ENCODE data around the gene ZNF469. TPM values are rescaled to one million over a fixed set of nuclear protein-coding genes. Genes with fewer than 3 reads are reported as not detected.

ZNF469 gene
- total and polyA plus RNA-seq, 8 donors: 1.4 to 5.5 (median 2.6) TPM

DNA sequence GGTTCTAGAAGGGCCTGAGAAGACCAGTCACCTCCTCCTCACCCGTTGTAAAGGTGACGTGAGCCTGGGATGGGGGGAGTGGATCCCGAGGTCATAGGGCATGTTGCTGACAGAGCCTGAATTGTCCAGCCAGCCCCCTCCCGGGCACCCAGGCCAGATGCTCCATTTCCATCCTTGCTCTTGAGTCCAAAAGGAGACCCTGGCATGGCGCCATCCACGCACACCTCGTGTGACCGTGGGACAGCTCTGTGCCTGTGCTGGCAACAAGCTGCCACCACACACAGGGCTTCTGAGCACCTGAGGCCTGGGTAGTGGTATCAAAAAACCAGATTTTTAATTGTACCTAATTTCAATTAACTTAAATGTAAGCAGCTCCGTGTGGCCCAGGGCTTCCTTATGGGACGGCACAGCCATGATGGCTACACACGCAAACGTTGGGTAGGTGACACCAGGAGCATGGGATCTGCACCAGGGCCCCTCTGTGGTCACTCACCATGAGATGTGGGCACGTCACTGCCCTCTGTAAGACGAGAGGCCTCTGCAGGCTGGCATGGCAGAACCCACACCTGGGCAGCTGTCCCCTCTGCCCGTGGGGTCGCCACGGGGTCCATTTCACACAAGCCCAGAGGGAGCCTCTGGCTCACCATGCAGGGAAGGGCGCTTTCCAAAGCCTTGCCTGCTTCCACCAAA lies 37.6 kb upstream of the ZNF469 start:
- peak in 1 of 4 donors; percentile 62 for DNase-seq
- intact Hi-C loops (cut with DNase I): no loop called here
- H3K36me3 ChIP-seq: no peaks in the 10 kb centered on the region
- no peak overlapping the region for H3K27ac ChIP-seq
- ATAC-seq: no peak
- H3K9me3 ChIP-seq: peaks cover 0 to 10% of the 10 kb centered on the region in 2 donors
- no peak overlapping the region for H3K4me3 ChIP-seq
- TF ChIP-seq, protein P1, sequence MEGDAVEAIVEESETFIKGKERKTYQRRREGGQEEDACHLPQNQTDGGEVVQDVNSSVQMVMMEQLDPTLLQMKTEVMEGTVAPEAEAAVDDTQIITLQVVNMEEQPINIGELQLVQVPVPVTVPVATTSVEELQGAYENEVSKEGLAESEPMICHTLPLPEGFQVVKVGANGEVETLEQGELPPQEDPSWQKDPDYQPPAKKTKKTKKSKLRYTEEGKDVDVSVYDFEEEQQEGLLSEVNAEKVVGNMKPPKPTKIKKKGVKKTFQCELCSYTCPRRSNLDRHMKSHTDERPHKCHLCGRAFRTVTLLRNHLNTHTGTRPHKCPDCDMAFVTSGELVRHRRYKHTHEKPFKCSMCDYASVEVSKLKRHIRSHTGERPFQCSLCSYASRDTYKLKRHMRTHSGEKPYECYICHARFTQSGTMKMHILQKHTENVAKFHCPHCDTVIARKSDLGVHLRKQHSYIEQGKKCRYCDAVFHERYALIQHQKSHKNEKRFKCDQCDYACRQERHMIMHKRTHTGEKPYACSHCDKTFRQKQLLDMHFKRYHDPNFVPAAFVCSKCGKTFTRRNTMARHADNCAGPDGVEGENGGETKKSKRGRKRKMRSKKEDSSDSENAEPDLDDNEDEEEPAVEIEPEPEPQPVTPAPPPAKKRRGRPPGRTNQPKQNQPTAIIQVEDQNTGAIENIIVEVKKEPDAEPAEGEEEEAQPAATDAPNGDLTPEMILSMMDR (IDR thresholded peaks at IDR 0.05): no peak
- no peaks in the 10 kb centered on the region for H3K4me1 ChIP-seq
- H3K27me3 ChIP-seq: peaks cover 0 to 2% of the 10 kb centered on the region in 2 donors

DNA sequence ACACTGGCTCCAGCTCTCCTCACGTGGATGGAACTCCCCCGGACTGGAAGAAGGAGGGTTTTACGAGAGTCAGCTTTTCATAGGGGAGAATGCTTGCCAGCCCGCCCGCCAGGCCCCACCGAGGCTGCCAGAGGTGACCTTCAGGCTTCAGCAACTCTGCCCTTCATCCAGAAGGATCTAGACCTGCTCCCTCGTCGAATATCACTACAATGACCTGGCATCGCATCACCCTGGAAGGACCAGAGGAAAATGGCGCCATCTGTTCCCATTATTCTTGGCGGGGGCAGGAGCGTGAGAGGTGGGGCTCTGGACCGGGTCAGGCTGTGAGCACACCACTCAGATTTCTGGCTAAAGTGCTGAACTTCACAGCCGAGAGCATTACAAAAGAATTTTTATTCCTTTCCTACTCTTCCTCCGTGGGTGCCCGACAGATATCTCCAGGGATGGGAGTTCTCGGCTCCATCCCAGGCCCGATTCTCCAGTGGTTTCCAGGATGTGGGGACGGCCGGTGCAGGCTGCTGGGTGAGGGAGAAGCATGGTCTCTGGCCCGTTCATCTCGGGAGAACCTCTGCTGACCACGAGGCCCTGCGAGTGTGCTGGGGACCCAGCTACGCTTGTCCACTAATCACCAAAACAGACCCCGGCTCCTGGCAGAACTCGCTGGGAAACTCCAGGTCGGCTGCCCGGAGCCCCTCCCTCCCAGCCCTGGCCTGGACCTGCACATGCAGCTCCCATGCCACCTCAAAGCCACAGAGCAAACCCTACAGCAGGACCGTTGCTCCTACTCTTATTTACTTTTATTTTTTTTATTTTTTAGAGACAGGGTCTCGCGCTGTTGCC lies 36.8 kb upstream of the ZNF469 start:
- intact Hi-C loops (cut with DNase I): no loop called here
- H3K9me3 ChIP-seq: peaks cover 0 to 10% of the 10 kb centered on the region in 2 donors
- no peaks in the 10 kb centered on the region for H3K4me1 ChIP-seq
- ATAC-seq (no peak), DNase-seq (peak in 1 of 4 donors; percentile 71)
- no peak overlapping the region for H3K4me3 ChIP-seq
- TF ChIP-seq, protein P1 (IDR thresholded peaks at IDR 0.05): no peak
- no peak overlapping the region for H3K27ac ChIP-seq
- H3K27me3 ChIP-seq: no peaks in the 10 kb centered on the region
- H3K36me3 ChIP-seq: no peaks in the 10 kb centered on the region

DNA sequence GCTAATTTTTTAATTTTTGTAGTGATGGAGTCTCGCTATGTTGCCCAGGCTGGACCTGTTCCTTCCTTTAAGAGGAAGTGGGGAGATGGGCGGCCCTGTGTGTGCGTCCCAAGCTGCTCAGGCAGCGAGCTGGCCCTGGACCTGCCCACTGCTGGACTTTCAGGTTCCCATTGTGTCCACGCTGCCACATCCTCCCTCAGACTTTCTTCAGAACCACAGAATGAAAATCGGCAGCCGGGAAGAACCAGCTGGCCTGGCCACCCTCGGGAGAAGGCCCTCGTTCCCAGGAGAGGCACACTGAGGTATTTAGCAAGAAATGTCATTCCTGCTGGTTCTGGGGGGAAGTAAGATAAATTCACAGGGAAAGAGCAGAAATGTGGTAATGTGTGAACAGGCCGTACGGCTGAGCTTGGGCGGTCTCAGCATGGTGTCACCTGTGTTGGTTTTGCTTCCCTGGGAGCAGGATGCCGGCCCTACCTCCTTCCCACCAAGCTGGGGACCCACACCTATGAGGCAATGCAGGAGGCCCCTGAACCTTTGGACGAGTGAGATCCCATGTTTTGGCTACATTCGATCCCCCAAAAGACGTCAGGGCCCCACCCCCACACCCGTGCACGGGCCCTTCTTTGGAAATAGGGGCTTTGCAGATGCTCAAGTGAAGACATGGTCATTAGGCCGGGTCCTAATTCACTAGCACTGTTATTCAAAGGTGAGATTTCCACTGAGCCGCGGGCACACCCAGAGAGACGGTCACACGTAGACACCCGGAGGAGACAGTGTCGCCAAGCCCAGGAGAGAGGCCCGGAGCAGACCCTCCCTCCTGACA lies 35.9 kb upstream of the ZNF469 start:
- H3K27ac ChIP-seq: no peak overlapping the region
- H3K27me3 ChIP-seq: no peaks in the 10 kb centered on the region
- peaks cover 0 to 10% of the 10 kb centered on the region in 2 donors for H3K9me3 ChIP-seq
- H3K36me3 ChIP-seq: no peaks in the 10 kb centered on the region
- DNase-seq (peak in 1 of 4 donors; percentile 51), ATAC-seq (no peak)
- intact Hi-C loops (cut with DNase I): no loop called here
- no peak overlapping the region for H3K4me3 ChIP-seq
- TF ChIP-seq, protein P1 (IDR thresholded peaks at IDR 0.05): no peak
- H3K4me1 ChIP-seq: no peaks in the 10 kb centered on the region

DNA sequence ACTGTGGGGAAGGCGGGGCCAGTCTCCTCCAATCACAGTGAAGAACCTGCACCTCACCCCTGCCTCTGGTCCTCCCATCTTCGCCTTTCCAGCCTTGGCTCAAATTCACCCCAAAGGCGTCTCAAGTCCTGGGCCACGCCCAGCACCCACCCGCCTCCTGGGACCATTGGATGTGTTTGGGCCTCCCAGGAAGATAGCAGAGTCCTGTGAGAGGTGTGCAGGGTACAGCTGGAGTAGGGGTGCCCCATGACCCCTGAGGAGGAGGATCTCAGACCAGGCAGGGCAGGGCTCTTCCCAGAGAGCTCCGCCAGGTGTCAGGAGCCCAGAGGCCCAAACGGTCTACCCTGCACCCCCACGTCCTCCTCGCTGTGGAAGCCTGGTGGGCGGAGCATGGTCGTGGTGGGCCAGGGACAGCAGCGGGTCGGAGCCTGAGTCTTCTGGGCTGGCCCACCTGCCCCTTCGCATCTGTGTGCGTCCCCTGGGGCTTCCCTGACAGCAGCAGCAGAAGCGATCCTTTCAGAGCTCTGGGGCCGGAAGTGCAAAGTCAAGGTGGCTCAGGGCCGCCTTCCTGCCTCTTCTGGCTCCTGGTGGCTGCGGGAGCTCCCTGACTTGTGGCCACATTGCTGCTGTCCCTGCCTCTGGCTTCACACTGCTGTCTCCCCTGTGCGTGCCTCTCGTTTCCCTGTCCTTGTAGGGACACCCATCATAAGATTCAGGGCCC lies 34.9 kb upstream of the ZNF469 start:
- Histone ChIP-seq H3K36me3 (no peaks in the 10 kb centered on the region), H3K4me3 (no peak overlapping the region), H3K9me3 (peaks cover 0 to 10% of the 10 kb centered on the region in 2 donors), H3K4me1 (no peaks in the 10 kb centered on the region), H3K27ac (no peak overlapping the region), H3K27me3 (no peaks in the 10 kb centered on the region)
- DNase-seq (peak in 1 of 4 donors; percentile 34), ATAC-seq (no peak)
- intact Hi-C loops (cut with DNase I): no loop called here
- TF ChIP-seq, protein P1 (IDR thresholded peaks at IDR 0.05): no peak

Data from left lung (tissue), 10 donors.